A172 (cell line): ENCODE results near the gene NOD1. TPM values are rescaled to one million over a fixed set of nuclear protein-coding genes. Genes with fewer than 3 reads are reported as not detected.
A peak's percentile ranks its signal among the peaks of the same experiment; 100 is the strongest.

Experiments
- DNase-seq: peaks from one replicate; pipeline ENCODE4 v3.0.0-alpha.2; 2015; ENCODE audit warnings: low spot score
- total RNA-seq: library from RNA; depleted of rRNA; stranded (reverse); fragments of >200 nt; shearing (Covaris generic); gene quantifications from 2 replicates; pipeline ENCODE4 v1.2.3, GENCODE V29; 2014

NOD1 gene
- total RNA-seq, 1 experiment from 2014 or later: 5.2 TPM

GRCh38 chr7:30470771-30471170 lies 7.8 kb downstream of the NOD1 start:
- DNase-seq: peak; percentile 51

DNA sequence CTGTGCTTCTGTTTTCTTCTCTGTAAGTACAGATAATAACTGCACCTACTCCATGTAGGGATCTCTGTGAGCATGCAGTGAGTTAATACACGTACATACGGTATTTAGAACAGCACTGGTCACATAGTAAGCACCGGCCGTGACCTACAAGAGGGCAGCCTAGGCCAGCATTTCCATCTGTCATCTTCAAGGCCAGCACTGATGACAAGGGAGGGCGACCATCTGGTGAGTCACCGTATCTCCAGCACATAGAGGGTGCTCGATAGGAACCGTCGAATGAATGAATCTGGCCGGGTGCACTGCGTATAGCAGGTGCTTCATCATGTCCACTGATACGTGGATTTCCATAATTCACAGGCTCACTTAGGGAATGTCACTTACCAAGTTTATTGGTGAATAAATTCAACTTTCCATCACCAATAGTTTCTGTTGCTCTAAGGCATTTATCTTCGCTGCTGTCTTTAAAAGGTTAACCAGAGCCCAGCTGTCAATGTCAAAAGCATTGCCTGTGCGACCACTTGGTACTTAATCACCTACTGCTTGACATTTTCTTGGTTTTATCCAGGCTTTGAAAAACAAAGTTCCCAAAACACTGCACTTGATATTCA lies 8.3 kb downstream of the NOD1 start:
- DNase-seq: no peak

- peak; percentile 96 for DNase-seq
Observed at GRCh38 chr7:30469303-30469702, 9.3 kb downstream of the NOD1 start.

- no peak for DNase-seq
Observed at GRCh38 chr7:30468791-30469190, 9.8 kb downstream of the NOD1 start.

- no peak for DNase-seq
Observed at GRCh38 chr7:30468041-30468440, 10.5 kb downstream of the NOD1 start.

DNA sequence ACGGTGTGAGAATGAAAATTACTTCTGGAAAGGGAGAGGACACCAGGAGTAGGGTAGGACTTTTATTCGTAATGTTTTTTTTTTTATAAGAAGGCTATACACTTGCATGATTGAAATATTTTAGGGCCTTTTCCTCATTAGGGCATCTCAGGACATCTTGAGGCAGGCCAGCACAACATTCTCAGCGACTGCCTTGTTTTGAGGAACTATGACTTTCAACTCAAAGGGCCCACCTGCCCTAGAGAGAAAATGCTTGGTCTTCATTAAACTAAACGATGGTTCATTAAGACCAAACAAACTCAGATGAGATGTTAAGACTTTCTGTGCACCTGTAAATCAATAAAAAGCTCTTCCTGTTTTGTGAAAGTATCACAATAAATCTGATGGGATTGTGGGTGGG lies 11.3 kb downstream of the NOD1 start:
- DNase-seq: no peak

DNA sequence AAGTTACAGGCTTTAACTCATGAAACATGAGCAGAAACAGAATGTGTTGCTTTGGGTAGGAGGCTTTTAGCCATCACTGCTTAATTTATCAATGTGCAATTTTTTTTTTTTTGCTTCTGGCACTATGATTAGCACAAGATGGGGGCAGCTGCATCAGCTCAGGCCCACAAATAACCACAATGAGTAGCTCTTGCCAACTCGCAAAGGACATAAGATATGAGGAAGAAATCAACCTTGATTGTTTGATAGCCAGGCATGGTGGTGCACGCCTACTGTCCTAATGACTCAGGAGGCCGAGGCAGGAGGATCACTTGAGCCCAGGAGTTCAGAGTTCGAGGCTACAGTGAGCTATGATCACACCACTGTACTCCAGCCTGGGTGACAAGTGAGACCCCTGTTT lies 12.3 kb downstream of the NOD1 start:
- no peak for DNase-seq

- DNase-seq: no peak
Observed at GRCh38 chr7:30465811-30466180, 12.8 kb downstream of the NOD1 start.

DNA sequence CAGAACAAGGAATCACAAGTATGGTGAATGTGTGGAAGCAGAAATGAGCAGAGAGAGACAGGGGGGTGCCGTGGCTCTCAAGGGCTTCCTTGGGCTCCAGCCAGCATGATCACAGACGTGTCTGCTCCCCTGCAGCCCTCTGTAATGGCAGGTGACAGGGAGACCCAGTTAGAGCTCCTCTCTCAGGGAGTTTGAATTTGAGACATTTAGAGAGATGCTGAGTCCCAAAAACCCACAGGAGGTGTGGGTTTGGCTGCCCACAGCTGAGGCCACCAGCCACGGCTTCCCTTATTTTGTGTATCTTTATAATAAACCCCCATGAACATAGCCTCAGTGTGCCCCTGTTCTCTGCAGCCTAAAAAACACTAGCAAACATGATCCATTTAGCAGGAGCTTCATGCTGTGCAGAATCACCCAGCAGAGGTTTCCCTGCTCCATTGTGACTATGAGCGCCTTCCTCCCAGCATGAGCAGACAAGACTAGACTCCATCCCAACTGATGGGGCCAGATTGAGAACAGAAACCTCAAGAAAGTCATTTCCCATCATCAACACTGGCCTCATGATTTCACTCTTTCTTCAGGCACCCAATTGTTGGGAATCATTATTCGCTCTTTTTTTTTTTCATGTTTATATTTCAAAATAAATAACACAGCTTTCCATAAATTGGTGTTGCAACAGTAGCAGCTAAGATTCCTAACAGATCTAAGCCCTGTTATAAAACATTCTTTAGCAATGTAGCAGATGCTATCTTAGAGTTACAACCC lies 13.4 kb downstream of the NOD1 start:
- no peak for DNase-seq

DNA sequence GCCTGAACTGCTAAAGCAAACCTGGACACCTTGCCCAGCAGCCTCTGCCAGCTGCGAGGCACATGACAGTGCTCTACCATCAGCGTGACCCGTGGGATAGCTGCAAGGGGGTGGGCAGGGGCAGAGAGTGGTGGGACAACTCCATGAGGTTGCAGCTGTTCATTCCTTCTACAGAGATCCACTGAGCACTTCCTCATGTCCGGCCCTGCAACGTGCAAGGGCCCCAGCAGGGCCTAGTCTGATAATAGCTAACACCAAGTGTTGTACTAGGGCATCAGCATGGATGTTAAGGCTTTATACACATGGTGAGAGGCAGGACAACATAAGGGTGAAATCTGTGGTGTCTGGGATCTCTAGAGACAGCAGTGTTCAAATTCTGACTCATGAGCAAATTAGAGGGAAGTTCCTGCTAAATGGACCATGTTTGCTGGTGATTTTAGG lies 14.3 kb downstream of the NOD1 start:
- no peak for DNase-seq

DNA sequence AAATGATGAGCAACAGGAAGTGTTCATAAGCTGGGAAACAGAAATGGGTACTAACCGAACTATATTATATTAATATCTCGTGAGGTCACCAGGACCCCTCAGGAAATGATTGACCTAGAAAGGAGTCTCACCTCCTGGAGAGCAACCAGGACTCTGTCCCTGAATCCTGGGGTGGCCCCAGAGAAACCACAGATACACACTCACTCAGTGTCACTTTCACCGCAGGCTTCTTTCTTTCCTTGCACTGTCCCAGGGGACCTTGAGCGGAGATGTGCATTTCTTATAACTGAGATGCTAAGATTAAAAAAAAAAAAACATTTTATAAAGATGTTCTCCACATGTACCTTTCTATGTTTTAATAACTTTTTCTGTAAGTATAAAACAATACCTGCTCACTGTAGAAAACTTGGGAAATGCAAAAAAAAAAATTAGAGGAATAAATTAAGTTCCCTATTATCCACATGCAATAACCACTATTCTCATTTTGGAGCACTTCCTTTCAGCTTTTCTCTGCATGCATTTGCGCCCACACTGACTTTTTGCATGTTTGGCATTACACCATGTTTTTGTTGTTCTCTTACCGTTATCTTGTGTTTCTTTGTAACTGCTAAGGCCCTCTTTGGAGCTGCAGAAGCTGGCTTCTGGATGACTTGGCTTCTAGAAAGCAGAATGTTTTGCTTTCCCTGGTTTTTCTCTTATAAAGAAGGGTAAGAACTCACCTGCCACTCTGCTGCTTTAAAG lies 15.0 kb downstream of the NOD1 start:
- no peak for DNase-seq

GRCh38 chr7:30462179-30462578 lies 16.4 kb downstream of the NOD1 start:
- DNase-seq: no peak

- DNase-seq: no peak
Observed at GRCh38 chr7:30460246-30460633, 18.3 kb downstream of the NOD1 start.

DNA sequence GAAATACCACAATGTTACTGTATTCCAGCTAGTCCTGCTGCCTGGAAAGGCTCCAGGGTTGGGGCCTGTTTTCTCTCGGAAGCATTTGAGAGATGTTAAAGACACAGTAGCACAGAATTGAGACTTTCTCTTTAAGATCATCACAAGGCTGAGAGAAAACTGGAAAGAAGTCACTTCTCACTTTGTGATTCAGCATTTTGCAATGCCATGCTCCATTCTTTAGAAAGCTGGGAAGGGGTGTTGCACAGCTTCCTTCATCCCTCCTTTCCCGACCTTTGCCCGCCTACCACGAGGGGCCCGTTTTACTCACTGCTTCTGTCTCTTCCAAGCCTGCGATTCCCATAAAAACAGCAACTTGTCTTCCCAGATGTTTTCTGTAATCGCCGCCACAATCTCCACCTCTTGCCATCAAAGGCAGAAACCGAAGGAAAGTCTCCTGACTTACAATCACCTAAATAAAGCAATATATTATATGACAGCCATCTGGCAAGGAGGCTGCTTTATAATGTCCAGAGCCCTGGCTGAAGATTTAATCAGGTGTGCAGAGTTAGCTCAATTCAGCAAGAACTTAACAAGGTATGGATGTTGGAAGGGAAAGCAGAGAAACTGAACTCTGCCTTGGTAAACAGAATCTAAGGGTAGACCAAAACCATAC lies 18.9 kb downstream of the NOD1 start:
- DNase-seq: peak; percentile 84

DNA sequence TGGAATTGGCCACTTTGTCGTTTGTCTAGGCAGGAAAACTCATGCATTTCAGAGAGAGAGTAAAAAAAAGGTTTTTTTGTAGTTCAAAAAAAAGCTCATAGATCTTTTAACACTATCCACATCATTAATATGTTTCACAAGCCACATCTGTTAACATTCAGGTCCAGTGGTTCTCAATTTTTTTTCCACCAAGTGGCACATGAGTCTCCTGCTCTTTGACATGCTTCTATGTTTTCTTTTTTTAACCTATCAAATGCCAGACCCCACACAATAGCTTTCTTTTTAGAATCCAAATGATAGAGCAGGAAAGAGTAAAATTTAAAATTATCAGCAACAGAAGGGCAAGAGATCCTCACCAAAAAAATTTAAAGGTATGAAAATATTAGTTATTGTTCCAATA lies 20.3 kb downstream of the NOD1 start:
- DNase-seq: no peak

DNA sequence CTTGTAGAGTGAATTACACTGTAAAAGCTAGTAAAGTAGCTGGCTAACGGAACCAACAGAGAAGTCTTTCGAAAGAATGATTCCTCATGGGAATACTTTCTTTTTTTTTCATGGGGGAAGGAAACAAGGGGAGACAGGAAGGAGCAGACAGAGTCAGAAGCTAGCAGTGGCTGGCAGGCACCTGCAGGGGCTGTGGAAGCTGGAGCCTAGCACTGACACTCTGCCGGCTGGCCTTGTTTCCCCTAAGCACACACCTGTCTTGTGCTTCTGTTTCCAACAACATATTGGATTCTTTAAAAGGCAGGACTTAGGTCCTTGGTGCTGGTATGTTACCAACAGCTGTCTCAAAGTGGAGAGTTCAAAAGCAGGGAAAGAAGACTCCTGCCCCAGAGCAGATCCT lies 24.7 kb downstream of the NOD1 start:
- no peak for DNase-seq

DNA sequence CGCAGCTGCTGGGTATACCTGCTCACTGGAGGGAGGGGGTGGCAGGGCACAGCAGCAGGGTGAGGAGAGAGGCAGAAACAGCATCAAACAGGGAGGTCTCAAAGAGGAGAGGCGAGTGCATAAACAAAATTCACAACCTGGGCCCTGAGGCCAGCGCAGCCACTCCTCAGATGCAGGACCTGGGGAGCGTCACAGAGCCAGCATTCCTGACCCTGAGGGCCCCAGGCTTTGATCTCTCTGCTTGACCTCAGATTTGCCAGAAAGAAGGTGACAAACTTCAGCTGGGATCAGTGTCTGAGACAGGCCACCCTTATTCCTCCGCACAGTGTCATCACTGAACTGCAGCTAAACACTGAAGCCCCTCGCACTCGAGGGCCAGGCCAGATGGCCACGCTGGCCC lies 25.6 kb downstream of the NOD1 start:
- no peak for DNase-seq

- DNase-seq: no peak
Observed at GRCh38 chr7:30452280-30452930, 26.2 kb downstream of the NOD1 start.

- no peak for DNase-seq
Observed at GRCh38 chr7:30451539-30452279, 26.9 kb downstream of the NOD1 start.

DNA sequence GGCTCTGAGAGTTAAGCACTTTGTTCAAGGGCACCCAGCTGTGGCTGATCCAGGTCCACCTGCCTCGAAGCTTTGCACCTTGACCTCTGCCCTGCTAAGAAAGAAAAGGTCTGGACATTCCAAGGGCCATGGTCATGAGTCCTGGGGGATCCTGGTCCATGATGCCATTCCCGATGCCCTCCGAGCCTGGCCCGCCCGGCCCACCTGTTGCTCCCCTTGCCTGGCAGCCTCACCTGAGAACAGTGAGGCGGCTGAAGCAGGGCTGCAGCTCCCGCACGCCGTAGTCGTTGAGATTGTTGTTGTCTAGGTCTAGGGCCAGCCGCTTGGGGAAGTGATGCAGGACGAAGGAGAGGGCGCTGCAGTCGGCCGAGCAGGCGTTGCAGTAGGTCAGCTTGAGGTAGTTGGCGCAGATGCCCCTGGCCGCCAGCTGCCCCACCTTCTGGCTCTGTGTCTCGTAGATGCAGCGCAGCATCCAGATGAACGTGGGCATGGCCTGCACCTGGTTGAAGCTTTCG lies 27.5 kb downstream of the NOD1 start:
- no peak for DNase-seq
